Esophagus muscularis mucosa (tissue), 4 donors: ENCODE data around the gene BRI3. TPM values are rescaled to one million over a fixed set of nuclear protein-coding genes. Genes with fewer than 3 reads are reported as not detected.
"Not testable (repeated sequence)": the region's sequence is repeated elsewhere in the genome, so short reads cannot be mapped to it uniquely, and the experiment has no call there.

Experiments used
- DNase-seq: peaks from one replicate; pipeline ENCODE4 v3.0.0-alpha.2; 2017; ENCODE audit errors: extremely low spot score
- H3K27ac ChIP-seq, 4 donors: fragments of 200-600 bp; sonication (generic); replicated peaks in 1 of 4; 1 replicate in 3 of 4; 2 replicates in 1 of 4; pipeline ENCODE4 v1.5.1; 2016 to 2019; ENCODE audit warnings: mild to moderate bottlenecking in 1 of 4
- H3K27me3 ChIP-seq, 4 donors: fragments of 200-600 bp; sonication (generic); one replicate each; pipeline versions ENCODE4 v1.5.1 to v1.6.0; 2016 to 2019
- H3K36me3 ChIP-seq, 4 donors: fragments of 200-600 bp; sonication (generic); one replicate each; pipeline ENCODE4 v1.5.1; 2016 to 2019
- H3K4me1 ChIP-seq, 4 donors: fragments of 200-600 bp; sonication (generic); one replicate each; pipeline ENCODE4 v1.5.1; 2016 to 2019
- H3K4me3 ChIP-seq, 4 donors: fragments of 200-600 bp; sonication (generic); 1 replicate in 2 of 4; 2 replicates in 2 of 4; pipeline ENCODE4 v1.5.1; 2016 to 2019; ENCODE audit warnings: mild to moderate bottlenecking in 4 of 4, moderate library complexity in 1 of 4
- H3K9me3 ChIP-seq, 4 donors: fragments of 200-600 bp; sonication (generic); 1 replicate in 3 of 4; 2 replicates in 1 of 4; pipeline ENCODE4 v1.5.1; 2016 to 2019
- EP300 ChIP-seq: sonication (generic); formaldehyde crosslinking; IDR thresholded peaks from one replicate; pipeline ENCODE4 v1.6.1; 2017; ENCODE audit warnings: antibody characterized with exemption
- POLR2A ChIP-seq: fragments of 450-650 bp; IDR thresholded peaks from one replicate; pipeline ENCODE4 v1.6.1; 2017; ENCODE audit warnings: antibody characterized with exemption, moderate library complexity, mild to moderate bottlenecking, low read depth
- POLR2AphosphoS5 ChIP-seq, 2 donors: sonication (generic); formaldehyde crosslinking; IDR thresholded peaks; one replicate each; pipeline ENCODE4 v1.6.1; 2017; ENCODE audit warnings: antibody characterized with exemption in 2 of 2
- WGBS: methylation state at CpG from one replicate; pipeline ENCODE4 v1.1.5; 2018; 5-methylcytosine and 5-hydroxymethylcytosine counted together
- intact Hi-C: fragments of 100-400 bp; cut with DNase I; formaldehyde crosslinking; loops from one replicate; pipeline ENCODE4 v1.15.1; 2023
- total RNA-seq, 4 donors: library from RNA; depleted of rRNA; stranded (reverse); fragments of >200 nt; gene quantifications; one replicate each; pipeline versions ENCODE4 v1.1.0 to v1.2.1, GENCODE V29; 2016
- TF ChIP-seq, protein P1 (sequence below), 3 experiments: fragments of 200-600 bp in 2 of 3; fragments of 450-650 bp in 1 of 3; sonication (generic) in 2 of 3; IDR thresholded peaks; one replicate each; pipeline ENCODE4 v1.5.1; 2017 to 2019; ENCODE audit warnings: antibody characterized with exemption in 3 of 3, mild to moderate bottlenecking in 2 of 3, moderate library complexity in 1 of 3

The BRI3 gene
- total RNA-seq, 4 donors from 2014 or later, result 34.5 to 74.7 (median 55.3) TPM

- no peak for DNase-seq
- WGBS, result 96% methylated on average over 14 of the region's 14 CpGs
- no peak overlapping the region for H3K4me3 ChIP-seq
- H3K9me3 ChIP-seq, result no peaks in the 10 kb centered on the region
- TF ChIP-seq POLR2A (no peak), POLR2AphosphoS5 (IDR thresholded peaks at IDR 0.05) (no peak), EP300 (no peak)
- TF ChIP-seq, protein P1, sequence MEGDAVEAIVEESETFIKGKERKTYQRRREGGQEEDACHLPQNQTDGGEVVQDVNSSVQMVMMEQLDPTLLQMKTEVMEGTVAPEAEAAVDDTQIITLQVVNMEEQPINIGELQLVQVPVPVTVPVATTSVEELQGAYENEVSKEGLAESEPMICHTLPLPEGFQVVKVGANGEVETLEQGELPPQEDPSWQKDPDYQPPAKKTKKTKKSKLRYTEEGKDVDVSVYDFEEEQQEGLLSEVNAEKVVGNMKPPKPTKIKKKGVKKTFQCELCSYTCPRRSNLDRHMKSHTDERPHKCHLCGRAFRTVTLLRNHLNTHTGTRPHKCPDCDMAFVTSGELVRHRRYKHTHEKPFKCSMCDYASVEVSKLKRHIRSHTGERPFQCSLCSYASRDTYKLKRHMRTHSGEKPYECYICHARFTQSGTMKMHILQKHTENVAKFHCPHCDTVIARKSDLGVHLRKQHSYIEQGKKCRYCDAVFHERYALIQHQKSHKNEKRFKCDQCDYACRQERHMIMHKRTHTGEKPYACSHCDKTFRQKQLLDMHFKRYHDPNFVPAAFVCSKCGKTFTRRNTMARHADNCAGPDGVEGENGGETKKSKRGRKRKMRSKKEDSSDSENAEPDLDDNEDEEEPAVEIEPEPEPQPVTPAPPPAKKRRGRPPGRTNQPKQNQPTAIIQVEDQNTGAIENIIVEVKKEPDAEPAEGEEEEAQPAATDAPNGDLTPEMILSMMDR (IDR thresholded peaks at IDR 0.05), result no peak
- no peaks in the 10 kb centered on the region for H3K27me3 ChIP-seq
- intact Hi-C loops, result no loop called here
- peaks cover 9 to 63% (median 29%) of the 10 kb centered on the region in 4 donors for H3K36me3 ChIP-seq
- H3K27ac ChIP-seq, result no peak overlapping the region
- H3K4me1 ChIP-seq, result no peaks in the 10 kb centered on the region
Measured at GRCh38 chr7:98307971-98308466, 26.5 kb downstream of the BRI3 start.

DNA sequence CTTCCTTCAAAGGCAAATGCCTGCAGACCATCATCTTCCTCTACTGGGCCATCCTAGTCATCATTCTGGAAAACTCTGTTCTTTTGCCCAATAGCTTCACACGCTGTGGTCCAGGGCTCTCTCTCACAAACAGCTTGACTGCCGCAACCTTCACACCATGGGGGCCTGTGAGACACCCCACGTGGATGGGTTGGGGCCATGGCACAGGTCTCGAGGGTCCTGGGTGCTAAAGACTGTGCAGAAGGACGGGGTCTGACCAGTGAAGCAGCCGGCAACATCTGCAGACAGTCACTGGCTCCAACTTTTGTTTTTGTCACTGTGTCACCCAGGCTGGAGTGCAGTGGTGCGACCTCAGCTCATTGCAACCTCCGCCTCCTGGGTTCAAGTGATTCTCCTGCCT is 28.1 kb downstream of the BRI3 start:
- Histone ChIP-seq H3K4me3 (no peak overlapping the region), H3K27ac (no peak overlapping the region), H3K36me3 (peaks cover 9 to 54% (median 27%) of the 10 kb centered on the region in 4 donors), H3K9me3 (no peaks in the 10 kb centered on the region), H3K27me3 (no peaks in the 10 kb centered on the region), H3K4me1 (no peaks in the 10 kb centered on the region)
- TF ChIP-seq POLR2AphosphoS5 (IDR thresholded peaks at IDR 0.05), result no peak
- WGBS, result 98% methylated on average over 7 of the region's 8 CpGs
- no peak for DNase-seq
- intact Hi-C loops, result no loop called here

GRCh38 chr7:98312201-98312600 is 30.7 kb downstream of the BRI3 start:
- 75% methylated on average over 7 of the region's 7 CpGs for WGBS
- peaks cover 6 to 46% (median 19%) of the 10 kb centered on the region in 4 donors for H3K36me3 ChIP-seq
- H3K27ac ChIP-seq, result no peak overlapping the region
- no peaks in the 10 kb centered on the region for H3K9me3 ChIP-seq
- no peak for DNase-seq
- TF ChIP-seq EP300, result no peak
- TF ChIP-seq POLR2A, result no peak
- no peak for TF ChIP-seq POLR2AphosphoS5 (IDR thresholded peaks at IDR 0.05)
- TF ChIP-seq, protein P1 (IDR thresholded peaks at IDR 0.05), result no peak
- H3K4me1 ChIP-seq, result no peaks in the 10 kb centered on the region
- no peak overlapping the region for H3K4me3 ChIP-seq
- no peaks in the 10 kb centered on the region for H3K27me3 ChIP-seq
- intact Hi-C loops, result no loop called here

DNA sequence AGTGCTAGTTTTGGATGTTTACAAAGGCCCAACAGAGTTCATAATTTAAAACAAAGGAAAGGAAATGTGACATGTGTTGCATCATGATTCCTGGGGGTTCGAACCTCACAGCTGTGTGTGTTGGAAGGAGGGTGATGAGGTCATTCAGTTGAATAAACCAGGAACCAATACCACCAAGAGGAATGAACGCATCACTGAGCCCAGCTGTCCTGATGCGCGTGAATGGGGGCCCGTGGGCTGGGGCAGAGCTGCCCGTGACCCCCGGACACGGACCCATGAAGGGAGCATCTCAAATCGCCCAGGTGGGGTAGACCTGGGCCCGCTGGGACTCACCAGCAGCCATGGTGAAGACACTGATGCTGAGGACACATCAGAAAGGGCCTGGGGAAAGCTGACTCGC is 33.0 kb downstream of the BRI3 start:
- Histone ChIP-seq H3K27me3 (no peaks in the 10 kb centered on the region), H3K36me3 (peaks cover 0 to 24% (median 1%) of the 10 kb centered on the region in 4 donors), H3K4me1 (no peaks in the 10 kb centered on the region), H3K27ac (no peak overlapping the region), H3K4me3 (no peak overlapping the region), H3K9me3 (no peaks in the 10 kb centered on the region)
- no peak for DNase-seq
- intact Hi-C loops, result no loop called here
- 78% methylated on average over 9 of the region's 11 CpGs for WGBS
- TF ChIP-seq EP300 (no peak), POLR2AphosphoS5 (IDR thresholded peaks at IDR 0.05) (no peak), POLR2A (no peak)
- TF ChIP-seq, protein P1 (IDR thresholded peaks at IDR 0.05), result no peak

DNA sequence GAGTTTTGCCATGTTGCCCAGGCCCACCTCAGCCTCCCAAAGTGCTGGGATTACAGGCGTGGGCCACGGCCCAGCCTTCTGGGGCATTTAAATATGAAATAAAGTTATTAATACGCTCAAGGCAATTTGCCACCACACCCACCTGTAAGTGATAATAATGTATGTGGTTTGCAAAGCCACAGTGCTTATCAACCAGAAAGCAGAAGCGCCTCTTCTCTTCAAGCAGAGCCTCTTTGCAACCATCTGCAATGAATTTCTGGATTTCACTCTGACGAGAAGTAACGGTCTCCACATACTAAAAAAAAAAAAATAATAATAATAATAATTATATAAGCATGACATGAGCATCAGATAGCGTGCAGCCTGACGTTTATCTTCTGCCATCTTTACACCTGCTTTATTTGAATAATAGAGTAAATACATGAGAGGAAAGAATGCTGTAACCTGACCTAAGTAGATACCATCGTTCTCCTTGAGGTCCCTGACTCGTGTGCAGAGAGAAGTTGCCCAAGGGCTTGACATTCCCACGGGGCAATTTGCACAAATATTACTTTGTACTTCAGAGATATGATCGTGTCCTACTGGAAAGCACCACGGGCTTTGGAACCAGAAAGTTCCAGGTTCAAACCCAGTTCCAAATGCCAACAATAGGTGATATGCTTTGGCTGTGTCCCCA is 34.0 kb downstream of the BRI3 start:
- Histone ChIP-seq H3K4me3 (no peak overlapping the region), H3K27me3 (no peaks in the 10 kb centered on the region), H3K9me3 (no peaks in the 10 kb centered on the region), H3K4me1 (no peaks in the 10 kb centered on the region), H3K36me3 (peaks cover 0 to 15% (median 1%) of the 10 kb centered on the region in 4 donors), H3K27ac (no peak overlapping the region)
- TF ChIP-seq EP300, result no peak
- TF ChIP-seq POLR2AphosphoS5 (IDR thresholded peaks at IDR 0.05), result no peak
- TF ChIP-seq, protein P1 (IDR thresholded peaks at IDR 0.05), result no peak
- no peak for TF ChIP-seq POLR2A
- WGBS, result 82% methylated on average over 13 of the region's 13 CpGs
- intact Hi-C loops, result no loop called here
- DNase-seq, result no peak

GRCh38 chr7:98315994-98316527 is 34.6 kb downstream of the BRI3 start:
- H3K4me3 ChIP-seq, H3K9me3 ChIP-seq, H3K27me3 ChIP-seq, H3K36me3 ChIP-seq, intact Hi-C loops, H3K27ac ChIP-seq, DNase-seq, H3K4me1 ChIP-seq: not testable (repeated sequence)
- WGBS, result 88% methylated on average over 4 of the region's 4 CpGs
